ENCODE data around the gene GSK3B.

DNA sequence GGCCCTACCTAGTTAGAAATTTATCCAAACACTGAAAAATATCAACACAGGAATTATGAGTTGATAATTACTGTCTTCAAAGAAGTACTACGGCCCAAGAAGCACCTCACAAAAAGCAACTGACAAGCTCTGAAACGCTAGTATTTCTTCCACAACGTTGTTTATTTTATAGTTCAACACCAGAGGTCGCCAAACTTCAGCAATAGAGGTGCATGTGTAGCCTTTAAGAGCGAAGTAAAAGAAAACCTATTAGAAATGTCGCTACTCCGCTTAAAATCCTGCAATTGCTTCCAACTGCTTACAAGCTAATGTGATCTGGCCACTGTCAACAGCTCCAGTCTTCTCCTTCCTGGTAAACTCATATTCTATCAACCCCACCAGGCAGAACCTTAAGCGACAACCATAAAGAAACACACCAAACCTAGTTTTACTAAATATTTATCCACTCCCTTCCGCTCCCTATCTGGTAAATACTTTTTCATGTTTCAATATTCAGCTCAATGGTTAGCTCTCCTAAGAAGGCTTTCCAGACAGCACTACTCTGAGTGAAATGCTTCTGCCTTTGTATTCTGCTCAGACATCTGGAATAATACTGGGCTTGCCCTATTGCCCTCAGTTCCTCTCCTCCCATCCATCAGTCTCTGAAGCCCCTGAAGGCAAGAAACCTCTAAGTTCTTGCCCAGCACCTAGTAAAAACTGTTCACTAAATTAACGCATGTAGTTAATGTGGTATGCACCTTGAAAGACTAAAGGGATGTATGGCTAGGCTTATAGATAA is 202.1 kb downstream of the GSK3B start:
- TF ChIP-seq, protein P1, sequence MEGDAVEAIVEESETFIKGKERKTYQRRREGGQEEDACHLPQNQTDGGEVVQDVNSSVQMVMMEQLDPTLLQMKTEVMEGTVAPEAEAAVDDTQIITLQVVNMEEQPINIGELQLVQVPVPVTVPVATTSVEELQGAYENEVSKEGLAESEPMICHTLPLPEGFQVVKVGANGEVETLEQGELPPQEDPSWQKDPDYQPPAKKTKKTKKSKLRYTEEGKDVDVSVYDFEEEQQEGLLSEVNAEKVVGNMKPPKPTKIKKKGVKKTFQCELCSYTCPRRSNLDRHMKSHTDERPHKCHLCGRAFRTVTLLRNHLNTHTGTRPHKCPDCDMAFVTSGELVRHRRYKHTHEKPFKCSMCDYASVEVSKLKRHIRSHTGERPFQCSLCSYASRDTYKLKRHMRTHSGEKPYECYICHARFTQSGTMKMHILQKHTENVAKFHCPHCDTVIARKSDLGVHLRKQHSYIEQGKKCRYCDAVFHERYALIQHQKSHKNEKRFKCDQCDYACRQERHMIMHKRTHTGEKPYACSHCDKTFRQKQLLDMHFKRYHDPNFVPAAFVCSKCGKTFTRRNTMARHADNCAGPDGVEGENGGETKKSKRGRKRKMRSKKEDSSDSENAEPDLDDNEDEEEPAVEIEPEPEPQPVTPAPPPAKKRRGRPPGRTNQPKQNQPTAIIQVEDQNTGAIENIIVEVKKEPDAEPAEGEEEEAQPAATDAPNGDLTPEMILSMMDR (IDR thresholded peaks at IDR 0.05): peak; percentile 75
- TF ChIP-seq EZH2phosphoT487 (IDR thresholded peaks at IDR 0.05) (no peak), EZH2 (IDR thresholded peaks at IDR 0.05) (no peak)

Data from neural progenitor cell (in vitro differentiated cells).